GM23338 (cell line): ENCODE results near the gene CEBPB.

Experiments
- CREB1 ChIP-seq: fragments of 250-450 bp; sonication (Bioruptor Pico); IDR thresholded peaks from 2 replicates; pipeline ENCODE4 v1.5.0; 2020; ENCODE audit warnings: low read depth, mild to moderate bottlenecking, moderate library complexity
- CTCF ChIP-seq, 2 experiments: fragments of 200-600 bp in 1 of 2; sonication (generic) in 1 of 2; conservative IDR thresholded peaks; 2 replicates each; pipeline versions ENCODE4 v1.5.1 to v1.6.1; 2016 to 2017; ENCODE audit warnings: antibody characterized with exemption in 2 of 2, low read depth in 2 of 2, mild to moderate bottlenecking in 2 of 2, moderate library complexity in 1 of 2
- ETS1 ChIP-seq: IDR thresholded peaks from 2 replicates; pipeline ENCODE4 v1.6.1; 2016; ENCODE audit warnings: antibody characterized with exemption
- EZH2 ChIP-seq: fragments of 200-600 bp; sonication (generic); IDR thresholded peaks from one replicate; pipeline ENCODE4 v1.8.0; 2017; ENCODE audit warnings: antibody characterized with exemption, mild to moderate bottlenecking, low read depth; ENCODE audit not compliant: unreplicated experiment
- EZH2phosphoT487 ChIP-seq: fragments of 200-600 bp; sonication (generic); IDR thresholded peaks from one replicate; pipeline ENCODE4 v1.8.1; 2018; ENCODE audit warnings: antibody characterized with exemption; ENCODE audit not compliant: unreplicated experiment
- JUNB ChIP-seq: IDR thresholded peaks from one replicate; pipeline ENCODE4 v1.6.1; 2016; ENCODE audit warnings: antibody characterized with exemption; ENCODE audit not compliant: unreplicated experiment
- NANOG ChIP-seq: IDR thresholded peaks from 2 replicates; pipeline ENCODE4 v1.6.1; 2016; ENCODE audit warnings: antibody characterized with exemption, borderline replicate concordance
- POLR2AphosphoS5 ChIP-seq: IDR thresholded peaks from 2 replicates; pipeline ENCODE4 v1.6.1; 2016; ENCODE audit warnings: antibody characterized with exemption, low read depth
- REST ChIP-seq: IDR thresholded peaks from one replicate; pipeline ENCODE4 v1.6.1; 2018; ENCODE audit warnings: antibody characterized with exemption; ENCODE audit not compliant: unreplicated experiment
- STAT1 ChIP-seq: IDR thresholded peaks from one replicate; pipeline ENCODE4 v1.6.1; 2016; ENCODE audit warnings: antibody characterized with exemption; ENCODE audit not compliant: unreplicated experiment
- ZNF114 ChIP-seq: fragments of 250-450 bp; sonication (Bioruptor Pico); IDR thresholded peaks from 2 replicates; pipeline ENCODE4 v1.5.0; 2020; ENCODE audit warnings: mild to moderate bottlenecking, moderate library complexity
- ZNF331 ChIP-seq: fragments of 250-450 bp; sonication (Bioruptor Pico); IDR thresholded peaks from 2 replicates; pipeline ENCODE4 v1.5.0; 2020; ENCODE audit warnings: low read depth, mild to moderate bottlenecking, moderate library complexity
- ZNF462 ChIP-seq: fragments of 250-450 bp; sonication (Bioruptor Pico); IDR thresholded peaks from 2 replicates; pipeline ENCODE4 v1.5.0; 2020; ENCODE audit warnings: mild to moderate bottlenecking, moderate library complexity

- TF ChIP-seq CTCF (conservative IDR thresholded peaks at IDR 0.05; ENCODE audit: low read depth in 2 of 2) (no peak), JUNB (no peak), POLR2AphosphoS5 (no peak), EZH2 (no peak), NANOG (no peak), EZH2phosphoT487 (no peak), ETS1 (no peak), REST (no peak), ZNF331 (CRISPR knock-in tag) (no peak), CREB1 (CRISPR knock-in tag) (no peak), ZNF114 (no peak), ZNF462 (no peak), STAT1 (no peak)
Observed at GRCh38 chr20:50220894-50221365, 30.3 kb downstream of the CEBPB start.
